GM12892 (cell line): ENCODE results near the gene NDUFAF3.

Source experiments
- POLR2A ChIP-seq: IDR thresholded peaks from 2 replicates; pipeline ENCODE4 v1.6.1; 2011; ENCODE audit warnings: low read depth, low read length, control low read depth
- POLR2AphosphoS5 ChIP-seq: IDR thresholded peaks from 2 replicates; pipeline ENCODE4 v1.6.1; 2011; ENCODE audit warnings: low read depth, low read length, control low read depth

DNA sequence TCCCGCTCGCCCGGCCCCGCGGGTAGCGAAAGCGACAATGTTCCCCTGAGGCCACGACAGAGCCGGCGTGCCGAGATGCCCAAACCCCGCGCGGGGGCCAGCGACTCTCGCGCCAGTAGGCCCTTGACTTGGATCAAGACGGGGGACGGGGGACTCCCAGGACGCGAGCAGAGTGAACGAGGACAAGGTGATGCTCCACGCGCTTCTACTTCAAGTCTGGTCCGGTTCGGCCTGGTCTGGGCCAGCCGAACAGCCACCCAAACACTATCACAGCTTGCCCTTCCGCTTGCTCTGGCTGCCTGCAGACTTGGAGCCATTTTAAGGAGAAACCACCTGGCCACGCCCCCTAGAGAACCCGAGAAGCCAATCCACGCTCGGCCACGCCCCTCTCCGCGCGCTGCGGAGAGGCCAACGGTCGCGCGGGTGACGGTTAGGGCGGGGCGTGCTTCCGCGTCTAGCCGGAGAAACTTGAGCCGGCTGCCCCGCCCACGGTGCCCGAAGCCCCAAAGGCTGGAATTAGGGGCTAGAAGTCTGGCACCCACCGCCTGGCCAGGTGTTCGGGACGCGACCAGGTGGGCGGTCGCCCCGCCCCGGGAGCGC is 608 bp upstream of the NDUFAF3 start:
- TF ChIP-seq POLR2A (peak; percentile 100), POLR2AphosphoS5 (peak; percentile 100)
